ENCODE results near the gene CAPZA2. TPM values are rescaled to one million over a fixed set of nuclear protein-coding genes. Genes with fewer than 3 reads are reported as not detected.

CAPZA2 gene
- polyA plus RNA-seq, 3 donors = 67.0 to 807 (median 672) TPM

DNA sequence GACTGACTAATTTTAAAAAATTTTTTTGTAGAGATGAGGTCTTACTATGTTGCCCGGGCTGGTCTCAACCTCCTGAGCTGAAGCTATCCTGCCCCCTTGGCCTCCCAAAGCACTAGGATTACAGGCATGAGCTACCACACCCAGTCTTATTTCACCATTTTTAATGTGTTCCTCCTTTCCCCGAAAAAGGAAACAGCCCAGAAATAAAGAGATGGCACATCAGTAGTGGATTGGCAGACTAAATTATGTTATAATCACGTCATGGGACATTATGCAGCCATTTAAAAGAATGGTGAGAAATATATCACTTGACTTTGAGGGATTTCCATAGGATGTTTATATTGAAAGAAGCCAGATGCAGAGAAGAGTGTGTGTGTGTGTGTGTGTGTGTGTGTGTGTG lies 40.5 kb downstream of the CAPZA2 start:
- Histone ChIP-seq H3K9me3 (replicated peaks in 1 of 2; ENCODE audit: control insufficient read depth in 1 of 2, insufficient read depth in 1 of 2, low read length in 2 of 2) (no peaks in the 10 kb centered on the region), H3K9ac (ENCODE audit: insufficient read depth, low read length, poor library complexity, severe bottlenecking) (no peak overlapping the region), H3K27me3 (ENCODE audit: control insufficient read depth in 2 of 2, insufficient read depth in 2 of 2, low read length in 2 of 2) (no peaks in the 10 kb centered on the region), H3K4me1 (ENCODE audit: control insufficient read depth in 1 of 2, insufficient read depth in 2 of 2, low read length in 2 of 2) (peaks cover 4 to 12% of the 10 kb centered on the region in 2 donors), H3K27ac (ENCODE audit: low read depth in 1 of 2, low read length in 2 of 2) (peak overlapping the region in 1 of 2 donors; percentile 49), H3K79me2 (ENCODE audit: insufficient read depth, low read length) (peaks cover 76% of the 10 kb centered on the region), H4K20me1 (ENCODE audit: insufficient read depth, low read length) (peaks cover 95% of the 10 kb centered on the region), H3K36me3 (replicated peaks in 1 of 2; ENCODE audit: control insufficient read depth in 1 of 2, insufficient read depth in 2 of 2, low read length in 2 of 2) (peaks cover 65 to 97% of the 10 kb centered on the region in 2 donors), H2AFZ (ENCODE audit: insufficient read depth, low read depth, low read length, poor library complexity, severe bottlenecking) (no peak overlapping the region), H3K4me3 (replicated peaks in 1 of 3; ENCODE audit: low read depth in 2 of 3, low read length in 3 of 3) (no peak overlapping the region), H3K4me2 (replicated peaks; ENCODE audit: extremely low read depth, low read length, poor library complexity, severe bottlenecking) (no peak overlapping the region)
- H3K36me3 Mint-ChIP-seq = peaks cover 58 to 78% of the 10 kb centered on the region in 2 donors
- H3K27ac Mint-ChIP-seq = peak overlapping the region in 5 of 7 donors; percentile 33 to 73 (median 57)
- H3K4me1 Mint-ChIP-seq = peaks cover 17% of the 10 kb centered on the region
- peak in 2 of 3 donors; percentile 4 to 5 for DNase-seq
- TF ChIP-seq, protein P1, sequence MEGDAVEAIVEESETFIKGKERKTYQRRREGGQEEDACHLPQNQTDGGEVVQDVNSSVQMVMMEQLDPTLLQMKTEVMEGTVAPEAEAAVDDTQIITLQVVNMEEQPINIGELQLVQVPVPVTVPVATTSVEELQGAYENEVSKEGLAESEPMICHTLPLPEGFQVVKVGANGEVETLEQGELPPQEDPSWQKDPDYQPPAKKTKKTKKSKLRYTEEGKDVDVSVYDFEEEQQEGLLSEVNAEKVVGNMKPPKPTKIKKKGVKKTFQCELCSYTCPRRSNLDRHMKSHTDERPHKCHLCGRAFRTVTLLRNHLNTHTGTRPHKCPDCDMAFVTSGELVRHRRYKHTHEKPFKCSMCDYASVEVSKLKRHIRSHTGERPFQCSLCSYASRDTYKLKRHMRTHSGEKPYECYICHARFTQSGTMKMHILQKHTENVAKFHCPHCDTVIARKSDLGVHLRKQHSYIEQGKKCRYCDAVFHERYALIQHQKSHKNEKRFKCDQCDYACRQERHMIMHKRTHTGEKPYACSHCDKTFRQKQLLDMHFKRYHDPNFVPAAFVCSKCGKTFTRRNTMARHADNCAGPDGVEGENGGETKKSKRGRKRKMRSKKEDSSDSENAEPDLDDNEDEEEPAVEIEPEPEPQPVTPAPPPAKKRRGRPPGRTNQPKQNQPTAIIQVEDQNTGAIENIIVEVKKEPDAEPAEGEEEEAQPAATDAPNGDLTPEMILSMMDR (IDR thresholded peaks at IDR 0.05) = no peak
- WGBS (ENCODE audit: insufficient coverage) = 20% methylated on average over 1 of the region's 3 CpGs
- intact Hi-C loops (cut with micrococcal nuclease) = no loop called here
- peaks cover 0 to 1% (median 0%) of the 10 kb centered on the region in 3 donors for H3K27me3 Mint-ChIP-seq (ENCODE audit: low read depth in 3 of 3)
- peaks cover 0 to 3% (median 0%) of the 10 kb centered on the region in 7 donors for H3K9me3 Mint-ChIP-seq
- no peak overlapping the region for H3K4me3 Mint-ChIP-seq

DNA sequence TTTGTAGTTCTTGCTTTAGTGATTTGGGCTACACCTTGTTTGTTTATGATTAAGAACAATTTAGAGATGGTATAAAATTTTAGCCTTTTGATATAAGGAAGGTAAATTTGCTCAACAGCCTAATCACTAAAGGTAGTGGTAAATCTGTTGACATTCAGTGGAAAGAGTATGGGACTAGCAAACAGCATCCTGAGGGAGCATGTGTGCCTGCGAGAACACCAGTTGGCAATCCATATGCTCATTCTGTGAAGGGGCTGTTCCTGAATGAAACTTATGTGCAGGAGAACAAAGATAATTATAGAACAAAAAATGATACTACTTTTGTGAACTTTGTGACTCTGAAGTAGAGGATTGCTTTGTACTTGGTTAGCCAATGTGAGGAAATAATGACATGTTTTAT lies 44.0 kb downstream of the CAPZA2 start:
- no peak overlapping the region for H2AFZ ChIP-seq (ENCODE audit: insufficient read depth, low read depth, low read length, poor library complexity, severe bottlenecking)
- no peaks in the 10 kb centered on the region for H3K9me3 Mint-ChIP-seq
- no peak overlapping the region for H3K4me3 Mint-ChIP-seq
- H3K27ac Mint-ChIP-seq = no peak overlapping the region
- no peak for DNase-seq
- peaks cover 0 to 1% (median 0%) of the 10 kb centered on the region in 3 donors for H3K27me3 Mint-ChIP-seq (ENCODE audit: low read depth in 3 of 3)
- H3K4me2 ChIP-seq (replicated peaks; ENCODE audit: extremely low read depth, low read length, poor library complexity, severe bottlenecking) = no peak overlapping the region
- no peak overlapping the region for H3K27ac ChIP-seq (ENCODE audit: low read depth in 1 of 2, low read length in 2 of 2)
- H3K4me3 ChIP-seq (replicated peaks in 1 of 3; ENCODE audit: low read depth in 2 of 3, low read length in 3 of 3) = no peak overlapping the region
- 100% methylated on average over 1 of the region's 1 CpG for WGBS (ENCODE audit: insufficient coverage)
- no peaks in the 10 kb centered on the region for H3K27me3 ChIP-seq (ENCODE audit: control insufficient read depth in 2 of 2, insufficient read depth in 2 of 2, low read length in 2 of 2)
- H3K4me1 Mint-ChIP-seq = peaks cover 12% of the 10 kb centered on the region
- peaks cover 4 to 12% of the 10 kb centered on the region in 2 donors for H3K4me1 ChIP-seq (ENCODE audit: control insufficient read depth in 1 of 2, insufficient read depth in 2 of 2, low read length in 2 of 2)
- H3K9ac ChIP-seq (ENCODE audit: insufficient read depth, low read length, poor library complexity, severe bottlenecking) = no peak overlapping the region
- peaks cover 58 to 84% of the 10 kb centered on the region in 2 donors for H3K36me3 Mint-ChIP-seq
- no peaks in the 10 kb centered on the region for H3K9me3 ChIP-seq (replicated peaks in 1 of 2; ENCODE audit: control insufficient read depth in 1 of 2, insufficient read depth in 1 of 2, low read length in 2 of 2)
- TF ChIP-seq, protein P1 (IDR thresholded peaks at IDR 0.05) = no peak
- peaks cover 67 to 98% of the 10 kb centered on the region in 2 donors for H3K36me3 ChIP-seq (replicated peaks in 1 of 2; ENCODE audit: control insufficient read depth in 1 of 2, insufficient read depth in 2 of 2, low read length in 2 of 2)
- intact Hi-C loops (cut with micrococcal nuclease) = no loop called here
- peaks cover 51% of the 10 kb centered on the region for H3K79me2 ChIP-seq (ENCODE audit: insufficient read depth, low read length)
- H4K20me1 ChIP-seq (ENCODE audit: insufficient read depth, low read length) = peaks cover 98% of the 10 kb centered on the region
